Measurements from ENCODE around the gene DOCK11.
"Not testable (repeated sequence)": the region's sequence is repeated elsewhere in the genome, so short reads cannot be mapped to it uniquely, and the experiment has no call there.

The DOCK11 gene

DNA sequence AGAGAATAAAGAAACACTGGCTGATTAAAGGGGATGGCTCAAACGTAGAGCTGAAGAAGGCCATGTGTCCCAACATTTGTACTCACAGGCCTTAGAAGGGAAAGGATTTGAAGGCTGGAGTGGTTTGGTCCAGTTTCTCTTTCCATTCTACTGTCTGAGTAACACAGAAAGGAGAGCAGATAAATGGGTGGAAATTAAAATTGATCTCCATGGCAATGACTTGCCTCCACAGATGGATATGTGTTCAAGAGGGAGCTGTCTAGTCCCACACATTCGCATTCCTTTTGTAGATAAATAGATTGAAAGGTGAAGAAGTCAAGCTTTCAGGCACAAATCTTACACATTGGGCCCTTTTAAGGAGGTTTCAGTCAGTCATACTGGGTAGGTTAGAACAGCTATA, 74.6 kb downstream of the DOCK11 start:
- no peak for DNase-seq (ENCODE audit: low read depth in 2 of 2)

GRCh38 chrX:118571836-118572235, 76.2 kb downstream of the DOCK11 start:
- DNase-seq (ENCODE audit: low read depth in 2 of 2) = no peak

- DNase-seq (ENCODE audit: low read depth in 2 of 2) = no peak
These were observed 79.1 kb downstream of the DOCK11 start for GRCh38 chrX:118574666-118575065.

DNA sequence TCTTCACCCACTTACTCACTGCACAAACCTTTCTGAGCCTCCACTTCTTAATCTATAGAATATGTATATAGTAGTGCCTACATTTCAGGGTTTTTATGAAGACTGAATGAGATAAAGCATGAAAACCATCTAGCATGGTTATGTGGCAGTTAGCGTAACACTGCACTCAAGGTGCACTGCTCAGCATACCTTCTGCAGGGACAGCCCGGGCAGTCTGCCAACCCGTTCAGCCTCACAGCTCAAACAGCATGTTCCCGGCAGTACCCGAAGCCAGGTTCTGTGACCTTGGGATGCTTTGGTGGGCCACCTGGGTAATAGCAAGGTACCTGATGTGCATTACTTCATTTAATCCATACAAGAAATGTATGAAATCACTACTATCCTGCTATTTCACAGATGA, 81.4 kb downstream of the DOCK11 start:
- no peak for DNase-seq (ENCODE audit: low read depth in 2 of 2)

DNA sequence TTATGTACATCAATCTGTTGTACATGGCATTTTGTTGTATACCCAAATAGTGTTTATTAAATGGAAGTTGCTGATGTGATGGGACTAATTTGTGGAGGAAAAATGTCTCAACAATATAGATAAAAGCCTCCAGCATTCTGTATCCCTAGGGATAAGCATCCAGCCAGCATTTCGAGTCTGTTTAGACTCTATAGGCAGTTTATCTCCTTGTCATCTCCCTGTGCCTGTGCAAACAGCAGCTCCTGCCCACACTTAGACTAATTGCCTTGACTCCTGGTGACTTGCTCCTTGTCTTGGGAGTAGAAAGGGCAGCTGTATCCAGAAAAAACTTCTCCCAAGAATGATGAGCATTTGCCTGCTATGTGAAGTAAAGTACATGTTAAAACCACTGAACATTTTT, 83.8 kb downstream of the DOCK11 start:
- DNase-seq (ENCODE audit: low read depth in 2 of 2) = no peak

- not testable (repeated sequence) for DNase-seq (ENCODE audit: low read depth in 2 of 2)
These were observed 87.3 kb downstream of the DOCK11 start for GRCh38 chrX:118582926-118583325.

- no peak for DNase-seq (ENCODE audit: low read depth in 2 of 2)
These were observed 88.2 kb downstream of the DOCK11 start for GRCh38 chrX:118583781-118584180.

- no peak for DNase-seq (ENCODE audit: low read depth in 2 of 2)
These were observed 89.7 kb downstream of the DOCK11 start for GRCh38 chrX:118585296-118585695.

GRCh38 chrX:118586206-118586605, 90.6 kb downstream of the DOCK11 start:
- DNase-seq (ENCODE audit: low read depth in 2 of 2) = not testable (repeated sequence)

DNA sequence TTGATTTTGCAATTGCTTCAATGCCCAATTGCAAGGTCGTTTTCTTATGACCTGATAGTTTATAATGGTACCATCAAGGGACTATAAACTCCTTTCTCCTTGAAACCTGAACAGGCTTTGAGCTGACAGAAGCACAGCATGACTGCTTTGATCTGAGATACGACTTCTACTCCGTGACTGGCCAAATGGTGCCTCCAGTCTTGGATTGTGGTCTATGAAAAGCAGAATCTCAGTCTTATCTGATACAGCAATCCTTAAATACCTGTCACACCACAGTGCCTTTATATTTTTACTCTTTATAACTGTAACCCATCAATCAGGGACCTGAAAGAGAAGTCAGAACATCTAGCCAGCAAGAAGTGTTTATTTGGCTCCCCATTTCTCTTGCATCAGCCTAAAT, 93.1 kb downstream of the DOCK11 start:
- DNase-seq (ENCODE audit: low read depth in 2 of 2) = no peak

DNA sequence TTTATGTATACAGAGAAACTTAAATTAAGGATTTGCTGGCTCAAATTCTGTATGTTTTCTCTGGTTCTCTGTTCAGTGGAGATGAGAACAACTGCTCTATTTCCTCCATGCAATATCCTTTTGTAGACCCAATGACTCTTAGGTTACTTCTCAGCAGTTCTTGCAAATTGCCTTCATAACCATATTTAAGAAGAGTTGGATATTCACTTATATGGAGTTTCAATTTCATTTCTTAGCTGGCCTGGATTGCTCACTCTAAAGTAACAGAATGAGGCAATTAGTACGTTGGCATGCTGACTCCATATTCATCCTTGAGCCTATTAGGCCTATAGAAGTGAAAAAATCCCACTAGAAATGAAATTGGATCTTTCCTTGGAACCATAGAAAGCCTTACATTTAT, 93.6 kb downstream of the DOCK11 start:
- DNase-seq (ENCODE audit: low read depth in 2 of 2) = no peak

GRCh38 chrX:118593407-118593806, 97.8 kb downstream of the DOCK11 start:
- DNase-seq (ENCODE audit: low read depth in 2 of 2) = no peak

- no peak for DNase-seq (ENCODE audit: low read depth in 2 of 2)
These were observed 99.2 kb downstream of the DOCK11 start for GRCh38 chrX:118594697-118595420.

- no peak for DNase-seq (ENCODE audit: low read depth in 2 of 2)
These were observed 100.0 kb downstream of the DOCK11 start for GRCh38 chrX:118595501-118596042.

DNA sequence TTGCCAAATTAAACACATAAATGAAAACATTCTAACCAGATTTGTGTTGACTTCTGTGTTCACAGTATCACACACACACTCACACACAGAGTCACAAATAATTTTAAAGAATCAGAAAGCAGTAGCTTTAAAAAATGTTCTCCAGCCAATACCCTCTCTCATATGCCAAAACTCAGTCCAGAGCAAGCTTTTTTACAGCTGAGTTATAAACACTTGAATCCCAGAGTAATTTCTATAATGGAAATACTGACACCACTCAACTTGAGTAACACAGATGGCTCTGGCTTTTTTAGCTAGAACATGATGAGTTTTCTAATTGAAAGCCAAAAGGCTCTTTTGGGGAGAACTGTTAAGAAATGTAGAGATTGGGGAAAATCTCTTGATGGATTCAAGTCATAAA, 100.8 kb downstream of the DOCK11 start:
- no peak for DNase-seq (ENCODE audit: low read depth in 2 of 2)

DNA sequence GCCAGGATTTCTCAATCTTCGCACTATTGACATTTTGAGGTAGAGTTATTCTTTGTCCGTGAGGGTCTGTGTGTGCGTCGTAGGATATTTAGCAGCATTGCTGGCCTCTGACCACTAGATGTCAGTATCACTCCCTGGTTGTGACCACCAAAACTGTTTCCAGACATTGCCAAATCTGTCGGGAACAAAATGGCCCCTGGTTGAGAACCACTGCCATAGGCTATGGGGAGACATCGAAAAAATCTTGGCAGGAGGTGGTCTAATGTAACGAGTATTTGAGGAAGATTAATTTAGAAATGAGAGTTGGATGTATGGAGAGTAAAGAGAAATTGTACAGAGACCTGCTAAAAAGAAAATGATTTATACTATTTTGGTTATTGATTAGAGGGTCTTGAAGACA, 108.4 kb downstream of the DOCK11 start:
- DNase-seq (ENCODE audit: low read depth in 2 of 2) = peak; percentile 1 to 3

GRCh38 chrX:118612290-118612689, 116.7 kb downstream of the DOCK11 start:
- no peak for DNase-seq (ENCODE audit: low read depth in 2 of 2)

DNA sequence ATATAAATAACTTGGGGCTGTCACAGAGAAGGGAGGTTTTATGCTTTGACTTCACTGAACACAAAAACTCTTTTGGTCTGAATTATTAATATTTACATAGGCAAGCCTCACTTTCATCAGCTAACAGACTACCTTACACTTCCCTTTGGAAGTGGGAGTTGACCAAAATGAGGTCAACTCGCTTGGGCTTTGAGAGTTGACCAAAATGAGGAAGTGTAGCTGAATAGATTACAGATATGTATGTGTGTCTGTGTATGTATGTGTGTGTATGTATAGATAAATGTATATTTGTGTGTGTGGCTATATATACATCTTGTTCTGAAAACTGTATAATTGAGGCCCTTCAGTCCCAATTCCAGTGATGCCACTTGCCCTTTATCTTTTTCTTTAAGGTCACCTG, 118.5 kb downstream of the DOCK11 start:
- DNase-seq (ENCODE audit: low read depth in 2 of 2) = no peak

GRCh38 chrX:118615141-118615540, 119.5 kb downstream of the DOCK11 start:
- no peak for DNase-seq (ENCODE audit: low read depth in 2 of 2)

- DNase-seq (ENCODE audit: low read depth in 2 of 2) = no peak
These were observed 125.6 kb downstream of the DOCK11 start for GRCh38 chrX:118621081-118621759.

GRCh38 chrX:118623062-118623461, 127.4 kb downstream of the DOCK11 start:
- no peak for DNase-seq (ENCODE audit: low read depth in 2 of 2)

- DNase-seq (ENCODE audit: low read depth in 2 of 2) = no peak
These were observed 130.7 kb downstream of the DOCK11 start for GRCh38 chrX:118626346-118626745.

- DNase-seq (ENCODE audit: low read depth in 2 of 2) = no peak
These were observed 131.6 kb downstream of the DOCK11 start for GRCh38 chrX:118627084-118627758.

Measured in stimulated activated CD4-positive, alpha-beta T cell treated with anti-CD3 and anti-CD28 coated beads, Interleukin-12 subunit alpha, Interleukin-12 subunit beta, amount 100 ng/mL, for 24 hours (primary cell).